Ovary (tissue), 9 donors: ENCODE measurements around the gene TUBA1A. TPM values are rescaled to one million over a fixed set of nuclear protein-coding genes. Genes with fewer than 3 reads are reported as not detected.

Experiments used
- DNase-seq, 5 donors: peaks; one replicate each; pipeline ENCODE4 v3.0.0-alpha.2; 2019 to 2020
- H3K27ac ChIP-seq, 2 donors: fragments of 200-600 bp; one replicate each; pipeline versions ENCODE4 v1.5.1 to v1.8.0; 2019 to 2022
- H3K27me3 ChIP-seq: fragments of 200-600 bp; one replicate; pipeline ENCODE4 v1.8.0; 2022
- H3K36me3 ChIP-seq: fragments of 200-600 bp; sonication (generic); one replicate; pipeline ENCODE4 v1.5.1; 2019
- H3K4me1 ChIP-seq: one replicate; pipeline ENCODE4 v1.8.1; 2013; ENCODE audit warnings: mild to moderate bottlenecking, moderate library complexity; ENCODE audit not compliant: insufficient read depth
- H3K4me3 ChIP-seq: fragments of 200-600 bp; sonication (generic); one replicate; pipeline ENCODE4 v1.5.1; 2017
- H3K9me3 ChIP-seq, 2 donors: fragments of 200-600 bp in 1 of 2; sonication (generic) in 1 of 2; one replicate each; pipeline versions ENCODE4 v1.5.1 to v1.8.1; 2013 to 2019; ENCODE audit warnings: mild to moderate bottlenecking in 1 of 2, moderate library complexity in 1 of 2
- EP300 ChIP-seq: sonication (generic); formaldehyde crosslinking; IDR thresholded peaks from one replicate; pipeline ENCODE4 v1.6.1; 2017; ENCODE audit warnings: antibody characterized with exemption
- POLR2A ChIP-seq: fragments of 450-650 bp; IDR thresholded peaks from one replicate; pipeline ENCODE4 v1.6.1; 2017; ENCODE audit warnings: antibody characterized with exemption, mild to moderate bottlenecking, moderate library complexity
- WGBS, 3 donors: extraction: QIAGEN DNeasy Blood & Tissue Kit in 1 of 3; methylation state at CpG; one replicate each; pipeline versions ENCODE4 v1.1.5 to v1.1.7; 2013 to 2017; 5-methylcytosine and 5-hydroxymethylcytosine counted together
- intact Hi-C, 4 donors: fragments of 100-400 bp; cut with DNase I; formaldehyde crosslinking; loops; one replicate each; pipeline versions ENCODE4 v1.11.0 to v1.15.1; 2022 to 2023
- polyA plus RNA-seq, 2 donors: library from polyadenylated mRNA; stranded (reverse); fragments of 200-250 nt in 1 of 2; fragments of 350-450 nt in 1 of 2; fragmentation: Illumina TruSeq in 1 of 2; extraction: RNeasy Lipid Tissue Mini Kit (QIAGEN cat#74804) in 1 of 2; gene quantifications; one replicate each; pipeline ENCODE4 v1.2.3, GENCODE V29; 2013 to 2014
- total RNA-seq, 7 donors: library from RNA; depleted of rRNA in 2 of 7; stranded (reverse); fragments of >200 nt in 2 of 7; fragmentation: NEBNext Ultra II Directional in 3 of 7; extraction: Animal tissue kit (Norgen Biotek cat#: 25700) in 3 of 7; gene quantifications; one replicate each; pipeline versions ENCODE4 v1.1.0 to v1.2.4, GENCODE V29; 2016 to 2023
- TF ChIP-seq, protein P1 (sequence below), 3 donors: fragments of 450-650 bp in 2 of 3; fragments of 200-600 bp in 1 of 3; IDR thresholded peaks; one replicate each; pipeline versions ENCODE4 v1.5.1 to v1.8.0; 2016 to 2022; ENCODE audit warnings: antibody characterized with exemption in 3 of 3, mild to moderate bottlenecking in 1 of 3
- donor health status: DM: no; HTN: no; CAD: no; lungs with moderate emphysema.
- donor health status: DM: no; HTN: no; CAD: no.
- donor health status: Bipolar disorder and iron deficiency.
- donor health status: DM: yes; HTN: yes; CAD: no.
- donor health status: DM: no; HTN: no; CAD: no.
- donor health status: DM: yes; HTN: yes; CAD: no.

Gene TUBA1A
- total and polyA plus RNA-seq, 9 donors: 140 to 535 (median 195) TPM

DNA sequence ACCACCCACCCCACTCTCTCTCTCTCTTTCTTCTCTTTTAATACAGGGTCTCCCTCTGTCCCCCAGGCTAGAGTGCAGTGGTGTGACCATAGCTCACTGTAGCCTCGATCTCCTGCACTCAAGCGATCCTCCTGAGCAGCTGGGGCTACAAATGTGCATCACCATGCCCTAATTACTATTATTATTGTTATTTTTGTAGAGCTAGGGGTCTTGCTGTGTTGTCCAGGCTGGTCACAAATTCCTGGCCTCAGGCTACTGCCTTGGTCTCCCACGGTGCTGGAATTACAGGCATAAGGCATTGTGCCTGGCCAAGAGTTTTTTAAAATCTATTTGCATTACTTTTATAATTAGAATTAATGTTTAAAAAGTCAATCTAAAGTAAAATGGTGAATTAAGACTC, 34.7 kb downstream of the TUBA1A start:
- H3K4me1 ChIP-seq: no peaks in the 10 kb centered on the region
- WGBS, 3 donors: 57 to 74% (median 73%) methylated on average over 3 of the region's 3 CpGs
- intact Hi-C loops: no loop called here
- TF ChIP-seq, protein P1, sequence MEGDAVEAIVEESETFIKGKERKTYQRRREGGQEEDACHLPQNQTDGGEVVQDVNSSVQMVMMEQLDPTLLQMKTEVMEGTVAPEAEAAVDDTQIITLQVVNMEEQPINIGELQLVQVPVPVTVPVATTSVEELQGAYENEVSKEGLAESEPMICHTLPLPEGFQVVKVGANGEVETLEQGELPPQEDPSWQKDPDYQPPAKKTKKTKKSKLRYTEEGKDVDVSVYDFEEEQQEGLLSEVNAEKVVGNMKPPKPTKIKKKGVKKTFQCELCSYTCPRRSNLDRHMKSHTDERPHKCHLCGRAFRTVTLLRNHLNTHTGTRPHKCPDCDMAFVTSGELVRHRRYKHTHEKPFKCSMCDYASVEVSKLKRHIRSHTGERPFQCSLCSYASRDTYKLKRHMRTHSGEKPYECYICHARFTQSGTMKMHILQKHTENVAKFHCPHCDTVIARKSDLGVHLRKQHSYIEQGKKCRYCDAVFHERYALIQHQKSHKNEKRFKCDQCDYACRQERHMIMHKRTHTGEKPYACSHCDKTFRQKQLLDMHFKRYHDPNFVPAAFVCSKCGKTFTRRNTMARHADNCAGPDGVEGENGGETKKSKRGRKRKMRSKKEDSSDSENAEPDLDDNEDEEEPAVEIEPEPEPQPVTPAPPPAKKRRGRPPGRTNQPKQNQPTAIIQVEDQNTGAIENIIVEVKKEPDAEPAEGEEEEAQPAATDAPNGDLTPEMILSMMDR (IDR thresholded peaks at IDR 0.05): no peak
- no peaks in the 10 kb centered on the region for H3K36me3 ChIP-seq
- no peak overlapping the region for H3K4me3 ChIP-seq
- no peaks in the 10 kb centered on the region for H3K27me3 ChIP-seq
- DNase-seq: no peak
- no peak overlapping the region for H3K27ac ChIP-seq
- H3K9me3 ChIP-seq: no peaks in the 10 kb centered on the region

DNA sequence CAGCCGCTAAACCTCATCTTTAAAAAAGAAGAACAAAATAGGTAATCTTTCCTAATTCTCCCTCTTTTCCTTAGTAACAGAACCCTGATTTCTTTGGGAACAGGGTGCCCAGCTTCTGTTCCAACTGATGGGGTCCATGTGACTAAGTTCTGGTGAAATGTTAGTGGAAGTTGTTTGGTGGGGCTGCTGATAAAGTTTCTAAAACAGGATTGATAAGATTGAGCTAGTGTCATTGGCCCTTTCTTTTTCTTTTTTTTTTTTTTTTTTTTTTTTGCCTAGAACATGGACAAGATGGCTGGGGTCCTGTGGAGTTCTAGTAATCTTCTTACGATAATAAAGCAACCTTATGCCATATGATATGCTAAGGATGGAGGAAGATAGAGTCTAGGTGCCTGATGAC, 41.5 kb downstream of the TUBA1A start:
- H3K27me3 ChIP-seq: no peaks in the 10 kb centered on the region
- H3K9me3 ChIP-seq: no peaks in the 10 kb centered on the region
- no peak overlapping the region for H3K27ac ChIP-seq
- H3K36me3 ChIP-seq: no peaks in the 10 kb centered on the region
- H3K4me3 ChIP-seq: no peak overlapping the region
- intact Hi-C loops: no loop called here
- no peaks in the 10 kb centered on the region for H3K4me1 ChIP-seq
- WGBS, 3 donors: 92 to 95% (median 94%) methylated on average over 2 of the region's 2 CpGs
- DNase-seq: no peak
- TF ChIP-seq EP300: no peak
- no peak for TF ChIP-seq POLR2A
- TF ChIP-seq, protein P1 (IDR thresholded peaks at IDR 0.05): no peak

DNA sequence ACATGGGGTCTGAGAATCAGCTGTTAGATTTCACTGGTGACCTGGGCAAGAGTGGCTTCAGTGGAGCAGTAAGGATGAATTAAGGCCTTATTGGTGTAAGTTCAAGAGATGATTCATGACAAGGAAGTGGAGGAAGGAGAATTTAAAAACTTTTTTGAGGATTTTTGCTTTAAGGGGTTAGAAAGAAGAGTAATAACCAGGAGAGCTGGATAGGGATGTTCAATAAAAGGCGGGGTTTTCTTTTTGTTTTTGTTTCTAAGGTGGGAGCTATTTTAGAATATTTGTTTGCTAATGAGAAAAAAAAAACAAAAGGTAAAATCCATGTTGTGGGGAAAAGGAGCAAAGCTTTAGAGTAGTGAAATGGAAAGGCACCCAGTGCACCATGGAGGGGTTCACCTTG, 42.5 kb downstream of the TUBA1A start:
- no peak overlapping the region for H3K4me3 ChIP-seq
- H3K4me1 ChIP-seq: no peaks in the 10 kb centered on the region
- intact Hi-C loops: no loop called here
- TF ChIP-seq EP300 (no peak), POLR2A (no peak)
- TF ChIP-seq, protein P1 (IDR thresholded peaks at IDR 0.05): no peak
- H3K27me3 ChIP-seq: no peaks in the 10 kb centered on the region
- no peaks in the 10 kb centered on the region for H3K9me3 ChIP-seq
- no peak for DNase-seq
- no peak overlapping the region for H3K27ac ChIP-seq
- no peaks in the 10 kb centered on the region for H3K36me3 ChIP-seq
- 92 to 100% (median 96%) methylated on average over 1 of the region's 1 CpG for WGBS, 3 donors

DNA sequence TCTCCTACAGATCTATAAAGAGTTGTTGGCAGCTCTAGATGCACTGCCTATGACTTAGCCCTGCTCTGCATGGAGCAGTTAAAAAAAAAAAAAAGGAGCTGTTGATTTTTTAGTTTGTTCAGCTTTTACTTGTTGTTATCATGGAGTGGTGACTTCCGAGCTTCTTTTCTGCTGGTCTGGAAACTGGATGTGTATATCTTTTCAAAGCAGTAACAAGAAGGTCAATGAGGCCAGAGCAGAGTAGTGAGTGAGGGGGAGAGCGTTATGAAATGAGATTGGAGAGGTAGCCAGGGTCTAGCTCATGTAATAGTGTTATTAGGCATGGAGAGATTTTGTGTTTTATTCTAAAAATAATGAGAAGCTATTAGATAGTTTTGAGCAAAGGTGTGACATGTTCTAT, 44.5 kb downstream of the TUBA1A start:
- intact Hi-C loops: no loop called here
- no peaks in the 10 kb centered on the region for H3K9me3 ChIP-seq
- 33 to 47% (median 43%) methylated on average over 2 of the region's 2 CpGs for WGBS, 3 donors

More for the DNA sequence above, 44.5 kb downstream of the TUBA1A start:
- no peak overlapping the region for H3K4me3 ChIP-seq
- no peak overlapping the region for H3K27ac ChIP-seq
- DNase-seq: no peak
- H3K4me1 ChIP-seq: no peaks in the 10 kb centered on the region
- no peaks in the 10 kb centered on the region for H3K36me3 ChIP-seq
- H3K27me3 ChIP-seq: no peaks in the 10 kb centered on the region
- TF ChIP-seq EP300 (no peak), POLR2A (no peak)
- TF ChIP-seq, protein P1 (IDR thresholded peaks at IDR 0.05): no peak
